Spleen (tissue), 7 donors: ENCODE results near the gene INA.

ENCODE experiments used
- POLR2A ChIP-seq, 3 donors: fragments of 450-650 bp; IDR thresholded peaks; one replicate each; pipeline ENCODE4 v1.5.1; 2017; ENCODE audit warnings: antibody characterized with exemption in 3 of 3, mild to moderate bottlenecking in 1 of 3
- POLR2AphosphoS5 ChIP-seq, 3 donors: sonication (generic); formaldehyde crosslinking; IDR thresholded peaks; one replicate each; pipeline ENCODE4 v1.5.1; 2017; ENCODE audit warnings: antibody characterized with exemption in 3 of 3
- TF ChIP-seq, protein P1 (sequence below), 11 experiments: fragments of 200-600 bp in 7 of 11; fragments of 450-650 bp in 4 of 11; sonication (generic) in 4 of 11; IDR thresholded peaks in 8 of 11; conservative IDR thresholded peaks in 3 of 11; 1 replicate in 7 of 11; 2 replicates in 4 of 11; pipeline versions ENCODE4 v1.4.0 to v1.8.0; 2016 to 2021; ENCODE audit warnings: antibody characterized with exemption in 11 of 11, inconsistent platforms in 4 of 11, mild to moderate bottlenecking in 1 of 11
- donor health status: DM: no; HTN: no; CAD: no; lungs with moderate emphysema.
- donor health status: DM: no; HTN: no; CAD: no.
- donor health status: DM: no; HTN: no; CAD: no.

DNA sequence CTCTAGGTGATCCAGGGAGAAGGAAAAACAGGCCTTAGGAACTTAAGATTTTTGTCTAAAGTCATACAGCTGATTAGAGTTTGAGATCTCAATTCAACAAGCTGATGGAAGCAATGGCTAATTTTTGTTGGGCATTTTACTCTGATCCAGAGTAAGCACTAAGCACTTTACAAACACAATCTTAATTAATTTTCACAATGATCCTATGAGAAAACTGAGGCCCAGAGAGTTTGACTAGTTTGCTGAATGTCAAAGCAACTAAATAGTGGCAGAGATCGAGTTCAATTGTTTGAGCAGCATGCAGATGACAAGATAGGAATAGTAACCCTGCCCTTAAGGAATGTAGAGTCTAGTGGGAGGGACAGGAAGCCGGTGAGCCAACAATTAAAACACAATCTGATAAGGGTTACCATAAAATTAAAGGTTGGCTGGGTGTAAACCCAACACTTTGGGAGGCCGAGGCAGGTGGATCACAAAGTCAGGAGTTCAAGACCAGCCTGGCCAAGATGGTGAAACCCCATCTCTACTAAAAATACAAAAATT lies 44.7 kb upstream of the INA start:
- TF ChIP-seq, protein P1, sequence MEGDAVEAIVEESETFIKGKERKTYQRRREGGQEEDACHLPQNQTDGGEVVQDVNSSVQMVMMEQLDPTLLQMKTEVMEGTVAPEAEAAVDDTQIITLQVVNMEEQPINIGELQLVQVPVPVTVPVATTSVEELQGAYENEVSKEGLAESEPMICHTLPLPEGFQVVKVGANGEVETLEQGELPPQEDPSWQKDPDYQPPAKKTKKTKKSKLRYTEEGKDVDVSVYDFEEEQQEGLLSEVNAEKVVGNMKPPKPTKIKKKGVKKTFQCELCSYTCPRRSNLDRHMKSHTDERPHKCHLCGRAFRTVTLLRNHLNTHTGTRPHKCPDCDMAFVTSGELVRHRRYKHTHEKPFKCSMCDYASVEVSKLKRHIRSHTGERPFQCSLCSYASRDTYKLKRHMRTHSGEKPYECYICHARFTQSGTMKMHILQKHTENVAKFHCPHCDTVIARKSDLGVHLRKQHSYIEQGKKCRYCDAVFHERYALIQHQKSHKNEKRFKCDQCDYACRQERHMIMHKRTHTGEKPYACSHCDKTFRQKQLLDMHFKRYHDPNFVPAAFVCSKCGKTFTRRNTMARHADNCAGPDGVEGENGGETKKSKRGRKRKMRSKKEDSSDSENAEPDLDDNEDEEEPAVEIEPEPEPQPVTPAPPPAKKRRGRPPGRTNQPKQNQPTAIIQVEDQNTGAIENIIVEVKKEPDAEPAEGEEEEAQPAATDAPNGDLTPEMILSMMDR (IDR thresholded peaks at IDR 0.05 in 8 of 11, conservative IDR thresholded peaks at IDR 0.05 in 3 of 11): no peak
- TF ChIP-seq POLR2AphosphoS5 (IDR thresholded peaks at IDR 0.05) (no peak), POLR2A (IDR thresholded peaks at IDR 0.05) (no peak)
